ENCODE measurements around the gene TCFL5.

TCFL5 gene

GRCh38 chr20:62809530-62810428, 51.8 kb downstream of the TCFL5 start:
- Histone ChIP-seq H4K20me1 (ENCODE audit: insufficient read depth, low read length, poor library complexity, severe bottlenecking) (peaks cover 40% of the 10 kb centered on the region), H3K27me3 (ENCODE audit: insufficient read depth, low read length, poor library complexity, severe bottlenecking) (no peaks in the 10 kb centered on the region), H3K4me2 (ENCODE audit: low read depth, low read length, poor library complexity, severe bottlenecking) (no peak overlapping the region), H3K79me2 (ENCODE audit: insufficient read depth, low read length) (peaks cover 42% of the 10 kb centered on the region), H3K9me2 (replicated peaks; ENCODE audit: low read depth, low read length) (no peaks in the 10 kb centered on the region), H2AFZ (ENCODE audit: low read length) (no peak overlapping the region), H3K4me3 (ENCODE audit: low read length, poor library complexity, severe bottlenecking) (no peak overlapping the region), H3K4me1 (ENCODE audit: insufficient read depth, low read length, poor library complexity, severe bottlenecking) (peaks cover 25% of the 10 kb centered on the region), H3K36me3 (ENCODE audit: insufficient read depth, low read length) (peaks cover 28% of the 10 kb centered on the region; the same call in 1 of the 2 replicates), H3F3A (ENCODE audit: low read depth) (no peaks in the 10 kb centered on the region), H3K9me3 (ENCODE audit: insufficient read depth, low read depth, low read length) (no peaks in the 10 kb centered on the region), H3K9ac (ENCODE audit: low read depth, low read length, poor library complexity, severe bottlenecking) (no peak overlapping the region)
- no peak for TF ChIP-seq EZH2phosphoT487 (IDR thresholded peaks at IDR 0.05; ENCODE audit: borderline replicate concordance)
- TF ChIP-seq CTCF (conservative IDR thresholded peaks at IDR 0.05; ENCODE audit: low read length), result no peak

- Histone ChIP-seq H3K9ac (ENCODE audit: low read depth, low read length, poor library complexity, severe bottlenecking) (no peak overlapping the region), H3K4me1 (ENCODE audit: insufficient read depth, low read length, poor library complexity, severe bottlenecking) (peaks cover 32% of the 10 kb centered on the region), H3F3A (ENCODE audit: low read depth) (peaks cover 6% of the 10 kb centered on the region; the same call in 1 of the 2 replicates), H2AFZ (ENCODE audit: low read length) (no peak overlapping the region), H3K4me2 (ENCODE audit: low read depth, low read length, poor library complexity, severe bottlenecking) (peak overlapping the region; percentile 91), H3K4me3 (ENCODE audit: low read length, poor library complexity, severe bottlenecking) (peak overlapping the region; percentile 26), H3K9me3 (ENCODE audit: insufficient read depth, low read depth, low read length) (no peaks in the 10 kb centered on the region), H3K27me3 (ENCODE audit: insufficient read depth, low read length, poor library complexity, severe bottlenecking) (no peaks in the 10 kb centered on the region), H4K20me1 (ENCODE audit: insufficient read depth, low read length, poor library complexity, severe bottlenecking) (peaks cover 40% of the 10 kb centered on the region), H3K9me2 (replicated peaks; ENCODE audit: low read depth, low read length) (no peaks in the 10 kb centered on the region), H3K36me3 (ENCODE audit: insufficient read depth, low read length) (peaks cover 28% of the 10 kb centered on the region; the same call in 1 of the 2 replicates), H3K79me2 (ENCODE audit: insufficient read depth, low read length) (peaks cover 43% of the 10 kb centered on the region)
- TF ChIP-seq EZH2phosphoT487 (IDR thresholded peaks at IDR 0.05; ENCODE audit: borderline replicate concordance) (no peak), CTCF (conservative IDR thresholded peaks at IDR 0.05; ENCODE audit: low read length) (peak; percentile 89)
These were observed 53.3 kb downstream of the TCFL5 start for GRCh38 chr20:62808211-62808865.

GRCh38 chr20:62807444-62808210, 54.0 kb downstream of the TCFL5 start:
- H3K9ac ChIP-seq (ENCODE audit: low read depth, low read length, poor library complexity, severe bottlenecking), result peak overlapping the region; percentile 77
- H2AFZ ChIP-seq (ENCODE audit: low read length), result no peak overlapping the region
- peak overlapping the region; percentile 82 for H3K4me3 ChIP-seq (ENCODE audit: low read length, poor library complexity, severe bottlenecking)
- H3K9me2 ChIP-seq (replicated peaks; ENCODE audit: low read depth, low read length), result no peaks in the 10 kb centered on the region
- H3K4me2 ChIP-seq (ENCODE audit: low read depth, low read length, poor library complexity, severe bottlenecking), result peak overlapping the region; percentile 91
- peaks cover 40% of the 10 kb centered on the region for H4K20me1 ChIP-seq (ENCODE audit: insufficient read depth, low read length, poor library complexity, severe bottlenecking)
- peaks cover 43% of the 10 kb centered on the region for H3K79me2 ChIP-seq (ENCODE audit: insufficient read depth, low read length)
- no peaks in the 10 kb centered on the region for H3K9me3 ChIP-seq (ENCODE audit: insufficient read depth, low read depth, low read length)
- H3K27me3 ChIP-seq (ENCODE audit: insufficient read depth, low read length, poor library complexity, severe bottlenecking), result no peaks in the 10 kb centered on the region
- peaks cover 32% of the 10 kb centered on the region for H3K4me1 ChIP-seq (ENCODE audit: insufficient read depth, low read length, poor library complexity, severe bottlenecking)
- H3K36me3 ChIP-seq (ENCODE audit: insufficient read depth, low read length), result peaks cover 28% of the 10 kb centered on the region; the same call in 1 of the 2 replicates
- TF ChIP-seq EZH2phosphoT487 (IDR thresholded peaks at IDR 0.05; ENCODE audit: borderline replicate concordance) (no peak), CTCF (conservative IDR thresholded peaks at IDR 0.05; ENCODE audit: low read length) (no peak)
- H3F3A ChIP-seq (ENCODE audit: low read depth), result peaks cover 6% of the 10 kb centered on the region; the same call in 1 of the 2 replicates
